DND-41 (cell line): Measurements from ENCODE around the gene CDC14A.

Source experiments
- ATAC-seq: fragments of 200-7000 bp; cut with Tn5 transposase; 3 replicates; pipeline ENCODE4 v1.9.1; 2021; ENCODE audit warnings: low read depth; ENCODE audit not compliant: insufficient read depth
- DNase-seq: peaks from one replicate; pipeline ENCODE4 v3.0.0-alpha.2; 2020
- H2AFZ ChIP-seq: 2 replicates; pipeline ENCODE4 v1.6.0; 2012; ENCODE audit warnings: low read depth, low read length
- H3K27ac ChIP-seq: 2 replicates; pipeline ENCODE4 v1.5.1; 2012; ENCODE audit warnings: low read length, inconsistent platforms
- H3K27me3 ChIP-seq: fragments of 200-600 bp; sonication (generic); 2 replicates; pipeline ENCODE4 v1.6.0; 2012; ENCODE audit warnings: low read length, mild to moderate bottlenecking, inconsistent platforms; ENCODE audit not compliant: insufficient read depth, poor library complexity
- H3K36me3 ChIP-seq: 2 replicates; pipeline ENCODE4 v1.5.1; 2012; ENCODE audit warnings: low read length, inconsistent platforms; ENCODE audit not compliant: insufficient read depth
- H3K4me1 ChIP-seq: 2 replicates; pipeline ENCODE4 v1.5.1; 2012; ENCODE audit warnings: mild to moderate bottlenecking, low read length; ENCODE audit not compliant: insufficient read depth
- H3K4me2 ChIP-seq: 2 replicates; pipeline ENCODE4 v1.6.0; 2012; ENCODE audit warnings: mild to moderate bottlenecking, moderate library complexity, low read length, inconsistent platforms; ENCODE audit not compliant: insufficient read depth
- H3K4me3 ChIP-seq, 2 experiments: fragments of 200-600 bp in 1 of 2; shearing (Covaris generic) in 1 of 2; 2 replicates each; pipeline ENCODE4 v1.5.1; 2012 to 2016; ENCODE audit warnings: inconsistent platforms in 2 of 2, low read length in 2 of 2, mild to moderate bottlenecking in 2 of 2, low read depth in 1 of 2, moderate library complexity in 1 of 2
- H3K79me2 ChIP-seq: 2 replicates; pipeline ENCODE4 v1.6.0; 2012; ENCODE audit warnings: low read length, inconsistent platforms; ENCODE audit not compliant: insufficient read depth
- H3K9ac ChIP-seq: 2 replicates; pipeline ENCODE4 v1.6.0; 2012; ENCODE audit warnings: low read depth, mild to moderate bottlenecking, inconsistent platforms, low read length, moderate library complexity
- H3K9me3 ChIP-seq: 2 replicates; pipeline ENCODE4 v1.5.1; 2012; ENCODE audit warnings: low read length, moderate library complexity, mild to moderate bottlenecking, inconsistent platforms; ENCODE audit not compliant: insufficient read depth, severe bottlenecking
- H4K20me1 ChIP-seq: 2 replicates; pipeline ENCODE4 v1.6.0; 2012; ENCODE audit warnings: low read length; ENCODE audit not compliant: insufficient read depth
- CTCF ChIP-seq: IDR thresholded peaks from 2 replicates; pipeline ENCODE4 v1.5.1; 2012; ENCODE audit warnings: borderline replicate concordance, low read length, moderate library complexity, mild to moderate bottlenecking; ENCODE audit not compliant: poor library complexity, severe bottlenecking; ENCODE audit errors: extremely low read depth
- EZH2 ChIP-seq: IDR thresholded peaks from 3 replicates; pipeline ENCODE4 v1.6.1; 2012; ENCODE audit warnings: borderline replicate concordance, low read depth, mild to moderate bottlenecking, moderate library complexity, low read length, inconsistent platforms; ENCODE audit not compliant: severe bottlenecking

The CDC14A gene

GRCh38 chr1:100321100-100321493, 31.2 kb upstream of the CDC14A start:
- Histone ChIP-seq H3K27ac (no peak overlapping the region), H2AFZ (no peak overlapping the region), H3K4me1 (peaks cover 11% of the 10 kb centered on the region), H3K4me3 (no peak overlapping the region), H3K9ac (no peak overlapping the region), H3K4me2 (no peak overlapping the region), H3K79me2 (no peaks in the 10 kb centered on the region), H3K36me3 (no peaks in the 10 kb centered on the region), H4K20me1 (no peaks in the 10 kb centered on the region), H3K27me3 (no peaks in the 10 kb centered on the region), H3K9me3 (peaks cover 10% of the 10 kb centered on the region)
- TF ChIP-seq CTCF: no peak
- ATAC-seq: no peak
- DNase-seq: no peak

GRCh38 chr1:100321506-100321905, 30.8 kb upstream of the CDC14A start:
- Histone ChIP-seq H4K20me1 (no peaks in the 10 kb centered on the region), H3K4me2 (no peak overlapping the region), H3K27ac (no peak overlapping the region), H3K4me1 (peaks cover 11% of the 10 kb centered on the region), H3K9ac (no peak overlapping the region), H3K79me2 (no peaks in the 10 kb centered on the region), H3K9me3 (peaks cover 7% of the 10 kb centered on the region), H3K27me3 (no peaks in the 10 kb centered on the region), H3K36me3 (no peaks in the 10 kb centered on the region), H3K4me3 (no peak overlapping the region), H2AFZ (no peak overlapping the region)
- ATAC-seq: no peak
- TF ChIP-seq CTCF (no peak), EZH2 (no peak)
- DNase-seq: no peak

GRCh38 chr1:100322436-100323211, 29.7 kb upstream of the CDC14A start:
- Histone ChIP-seq H3K4me3 (no peak overlapping the region), H4K20me1 (no peaks in the 10 kb centered on the region), H3K4me1 (peaks cover 11% of the 10 kb centered on the region), H2AFZ (peak overlapping the region; percentile 58), H3K36me3 (no peaks in the 10 kb centered on the region), H3K4me2 (no peak overlapping the region), H3K9ac (no peak overlapping the region), H3K27ac (no peak overlapping the region), H3K9me3 (peaks cover 4% of the 10 kb centered on the region), H3K79me2 (no peaks in the 10 kb centered on the region), H3K27me3 (no peaks in the 10 kb centered on the region)
- DNase-seq (no peak), ATAC-seq (no peak; the same call in 2 of the 3 replicates)
- TF ChIP-seq CTCF (no peak), EZH2 (no peak)
